GM19395 (cell line): ENCODE measurements around the gene ACSF3.
"Not testable (repeated sequence)": the region's sequence is repeated elsewhere in the genome, so short reads cannot be mapped to it uniquely, and the experiment has no call there.

ENCODE experiments used
- ATAC-seq: cut with Tn5 transposase; IDR thresholded peaks from one replicate; pipeline ENCODE4 v1.9.1; 2021; ENCODE audit warnings: mild to moderate bottlenecking, moderate library complexity; ENCODE audit not compliant: unreplicated experiment

ACSF3 gene

DNA sequence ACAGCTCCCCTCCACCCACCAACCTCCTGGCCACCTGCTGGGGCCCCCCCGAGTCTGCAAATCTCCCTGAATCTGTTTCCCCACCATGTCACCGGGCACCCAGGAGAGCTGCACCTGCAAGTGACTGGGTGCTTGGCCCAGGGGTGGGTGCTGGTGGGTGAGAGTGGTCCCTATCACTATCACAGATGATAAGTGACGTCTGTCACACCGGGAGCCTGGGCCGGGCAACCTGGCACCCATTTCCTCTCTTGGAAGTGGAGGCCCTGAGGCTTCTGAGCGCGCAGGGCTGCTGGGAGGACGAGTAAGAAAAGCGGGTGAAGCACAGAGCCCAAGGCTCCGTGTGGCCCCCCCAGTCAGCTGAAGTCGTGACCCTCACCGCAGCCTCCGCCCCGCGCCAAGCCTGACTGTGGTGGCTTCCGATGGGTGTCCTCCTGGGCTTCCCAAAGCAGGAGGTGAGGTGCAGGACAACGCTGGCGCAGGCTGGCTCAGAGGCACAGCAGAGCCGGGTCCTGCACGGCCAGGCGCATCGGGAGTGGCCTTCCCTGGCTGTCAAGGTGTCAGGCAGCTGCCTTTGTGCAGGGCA lies 21.0 kb upstream of the ACSF3 start:
- no peak for ATAC-seq

DNA sequence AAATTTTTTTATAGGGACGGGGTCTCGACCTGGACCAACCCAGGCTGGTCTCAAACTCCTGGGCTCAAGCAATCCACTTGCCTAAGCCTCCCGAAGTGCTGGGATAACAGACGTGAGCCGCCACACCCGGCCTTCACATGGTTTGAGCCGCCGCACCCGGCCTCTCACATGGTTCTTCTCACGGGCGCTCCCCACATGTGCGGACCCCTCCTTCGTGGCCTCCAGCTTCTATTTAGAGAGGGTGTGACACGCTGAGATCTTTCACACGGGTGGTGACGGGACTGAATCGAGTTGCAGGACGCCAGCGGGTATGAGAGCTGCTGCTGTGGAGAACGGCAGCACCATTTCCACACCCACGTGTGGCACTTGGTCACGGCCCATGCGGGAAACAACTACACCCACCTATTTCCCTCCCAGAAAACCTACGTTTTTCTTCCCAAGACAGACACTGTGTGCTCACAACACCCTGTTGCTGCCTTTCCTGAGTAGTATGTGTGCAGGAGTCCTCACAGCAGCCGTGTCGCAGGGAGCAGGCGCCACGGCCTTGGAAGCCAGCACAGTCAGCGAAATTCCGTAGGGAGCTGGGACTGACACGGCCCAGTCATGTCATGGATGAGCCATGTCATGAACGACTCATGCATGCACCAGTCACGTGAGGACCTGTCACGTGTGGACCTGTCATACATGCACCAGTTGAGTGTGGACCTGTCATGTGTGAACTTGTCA lies 20.1 kb upstream of the ACSF3 start:
- no peak for ATAC-seq

DNA sequence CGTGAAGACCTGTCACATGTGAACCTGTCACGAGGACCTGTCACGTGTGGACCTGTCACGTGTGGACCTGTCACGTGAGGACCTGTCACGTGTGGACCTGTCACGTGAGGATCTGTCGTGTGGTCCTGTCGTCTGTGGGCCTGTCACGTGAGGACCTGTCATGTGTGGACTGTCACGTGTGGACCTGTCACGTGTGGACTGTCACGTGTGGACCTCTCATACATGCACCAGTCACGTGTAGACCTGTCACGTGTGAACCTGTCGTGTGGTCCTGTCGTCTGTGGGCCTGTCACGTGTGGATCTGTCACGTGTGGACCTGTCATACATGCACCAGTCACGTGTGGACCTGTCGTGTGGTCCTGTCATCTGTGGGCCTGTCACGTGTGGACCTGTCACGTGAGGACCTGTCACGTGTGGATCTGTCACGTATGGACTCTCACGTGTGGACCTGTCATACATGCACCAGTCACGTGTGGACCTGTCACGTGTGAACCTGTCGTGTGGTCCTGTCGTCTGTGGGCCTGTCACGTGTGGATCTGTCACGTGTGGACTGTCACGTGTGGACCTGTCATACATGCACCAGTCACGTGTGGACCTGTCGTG lies 19.5 kb upstream of the ACSF3 start:
- ATAC-seq, result not testable (repeated sequence)

DNA sequence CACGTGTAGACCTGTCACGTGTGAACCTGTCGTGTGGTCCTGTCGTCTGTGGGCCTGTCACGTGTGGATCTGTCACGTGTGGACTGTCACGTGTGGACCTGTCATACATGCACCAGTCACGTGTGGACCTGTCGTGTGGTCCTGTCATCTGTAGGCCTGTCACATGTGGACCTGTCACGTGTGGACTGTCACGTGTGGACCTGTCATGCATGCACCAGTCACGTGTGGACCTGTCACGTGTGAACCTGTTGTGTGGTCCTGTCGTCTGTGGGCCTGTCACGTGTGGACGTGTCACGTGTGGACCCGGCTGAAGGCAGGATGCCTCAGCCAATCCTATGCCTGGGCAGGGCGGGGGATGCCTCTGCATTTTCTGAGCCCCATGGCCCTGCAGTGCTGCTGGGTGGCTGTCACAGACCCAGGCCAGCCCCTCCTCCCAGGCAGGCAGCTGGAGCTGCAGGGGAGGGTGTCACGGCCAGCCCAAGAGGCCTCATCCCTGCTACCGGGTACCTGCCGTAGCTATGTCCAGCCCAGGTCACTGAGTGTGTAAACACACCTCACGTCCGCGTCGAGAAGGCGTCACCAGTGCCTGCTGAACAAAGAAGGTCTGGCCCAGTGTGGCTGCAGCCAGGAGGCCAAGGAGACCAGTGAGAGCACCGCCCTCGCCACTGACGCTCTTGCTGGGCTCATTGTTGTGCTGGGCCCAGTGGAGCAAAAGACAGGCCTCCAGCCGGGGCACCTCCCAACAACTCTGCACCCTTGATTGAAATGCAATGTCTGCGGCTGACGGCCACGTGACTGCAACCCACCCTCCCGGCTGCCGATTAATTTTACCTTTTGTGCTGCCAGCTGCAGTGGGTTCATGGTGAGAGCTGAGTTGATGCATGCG lies 18.6 kb upstream of the ACSF3 start:
- no peak for ATAC-seq

DNA sequence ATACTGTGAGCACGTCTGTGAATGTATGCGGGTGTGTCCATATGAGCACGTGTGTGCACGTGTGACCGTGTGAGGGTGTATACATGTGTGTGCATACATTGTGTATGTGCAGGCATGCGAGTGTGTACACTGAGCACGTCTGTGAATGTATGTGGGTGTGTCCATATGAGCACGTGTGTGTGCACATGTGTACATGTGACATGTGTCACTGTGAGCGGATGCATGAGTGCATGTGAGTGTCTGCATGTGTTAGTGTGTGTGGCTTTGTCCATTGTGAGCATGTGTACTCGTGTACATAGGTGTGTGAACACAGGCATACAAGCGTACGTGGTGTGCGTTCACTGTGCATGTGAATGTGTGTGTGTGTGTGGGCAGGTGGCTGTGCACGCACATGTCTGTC lies 17.5 kb upstream of the ACSF3 start:
- ATAC-seq, result no peak

DNA sequence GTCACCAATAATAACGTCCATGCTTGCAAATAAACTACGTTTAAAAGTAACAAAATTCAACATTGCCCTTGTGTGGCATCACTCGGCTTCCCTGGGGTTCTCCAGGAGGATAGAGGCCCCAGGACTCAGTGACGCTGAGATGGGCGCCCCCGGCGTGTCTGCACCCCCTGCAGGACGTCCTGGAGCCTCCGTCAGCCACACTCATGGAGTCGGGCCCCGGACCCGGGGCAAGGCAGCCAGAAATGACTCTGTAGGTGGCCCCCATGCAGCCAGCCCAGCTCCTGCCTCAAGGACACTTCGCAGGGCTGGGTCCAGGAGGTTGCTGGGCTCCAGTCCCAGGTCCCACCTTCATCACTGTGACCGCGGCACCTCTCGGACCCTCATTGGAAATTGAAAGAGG lies 16.6 kb upstream of the ACSF3 start:
- no peak for ATAC-seq

DNA sequence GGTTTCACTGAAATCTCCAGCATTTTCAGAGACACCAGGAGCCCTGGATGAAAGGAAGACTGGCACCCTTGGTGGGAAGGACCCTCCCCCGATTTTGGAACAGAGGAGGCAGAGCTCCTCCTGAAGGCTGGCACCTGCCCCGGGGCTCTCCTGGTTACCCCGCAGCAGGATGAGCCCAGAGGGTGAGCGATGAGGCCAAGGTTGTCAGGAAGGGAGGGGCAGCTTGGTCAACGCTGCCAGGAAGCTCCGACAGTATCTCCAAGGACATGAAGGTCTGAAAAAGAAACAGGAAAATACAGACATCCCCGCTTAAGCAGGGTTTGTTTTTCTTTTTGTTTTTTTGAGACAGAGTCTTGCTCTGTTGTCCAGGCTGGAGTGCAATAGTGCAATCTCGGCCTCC lies 15.5 kb upstream of the ACSF3 start:
- ATAC-seq, result no peak

DNA sequence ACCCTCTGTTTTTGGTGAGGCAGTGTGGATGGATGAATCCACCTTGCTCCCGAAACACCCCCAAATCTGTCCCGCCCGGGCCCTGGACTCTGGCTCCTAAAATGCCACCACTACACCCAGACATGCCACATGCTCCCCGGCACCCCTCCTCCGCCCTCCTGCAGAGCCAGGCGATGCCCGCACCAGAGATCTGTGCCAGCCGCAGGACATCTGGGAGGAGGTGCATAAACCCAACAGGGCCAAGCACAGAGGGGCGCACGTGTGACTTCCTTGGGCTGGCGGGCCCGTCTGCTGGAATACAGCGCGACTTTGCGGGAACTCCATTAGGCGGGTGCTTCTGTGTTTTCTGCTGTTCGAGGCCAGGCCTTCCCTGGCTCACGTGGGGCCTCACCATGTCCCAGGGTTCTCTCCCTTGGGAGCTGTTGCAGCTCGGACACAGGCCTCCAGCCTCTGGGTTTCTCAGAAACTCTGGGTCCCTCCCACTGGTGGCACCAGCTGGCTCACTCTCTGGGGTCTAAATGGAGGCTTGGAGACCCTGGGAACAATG lies 14.1 kb upstream of the ACSF3 start:
- ATAC-seq, result no peak

DNA sequence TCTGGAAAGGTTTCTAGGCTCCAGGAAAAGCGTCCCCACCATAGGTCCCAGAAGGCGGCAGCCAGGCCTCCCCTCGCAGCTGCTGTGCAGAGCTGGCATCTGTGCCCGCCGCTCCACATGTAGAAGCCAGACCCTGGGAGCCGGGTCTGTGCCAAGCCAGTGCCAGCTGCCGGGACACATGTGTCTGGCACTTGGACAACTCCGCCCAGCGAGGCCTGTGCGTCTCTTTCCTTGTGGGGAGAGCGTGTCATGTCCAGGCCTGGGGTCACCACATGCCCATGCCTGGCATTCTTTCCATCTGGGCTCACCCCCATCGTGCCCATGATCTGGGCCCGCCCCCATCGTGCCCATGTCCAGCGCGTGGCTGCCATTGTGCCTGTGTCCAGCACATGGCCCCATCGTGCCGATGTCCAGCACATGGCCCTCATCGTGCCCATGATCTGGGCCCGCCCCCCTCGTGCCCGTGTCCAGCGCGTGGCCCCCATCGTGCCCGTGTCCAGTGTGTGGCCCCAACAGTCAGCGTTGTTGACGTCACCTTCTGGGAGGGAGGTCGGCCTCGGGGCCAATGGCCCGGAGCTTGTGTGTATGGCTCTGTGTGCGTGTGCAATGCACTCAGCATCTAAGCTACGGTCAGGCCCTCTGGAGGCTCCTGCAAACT lies 13.3 kb upstream of the ACSF3 start:
- no peak for ATAC-seq

DNA sequence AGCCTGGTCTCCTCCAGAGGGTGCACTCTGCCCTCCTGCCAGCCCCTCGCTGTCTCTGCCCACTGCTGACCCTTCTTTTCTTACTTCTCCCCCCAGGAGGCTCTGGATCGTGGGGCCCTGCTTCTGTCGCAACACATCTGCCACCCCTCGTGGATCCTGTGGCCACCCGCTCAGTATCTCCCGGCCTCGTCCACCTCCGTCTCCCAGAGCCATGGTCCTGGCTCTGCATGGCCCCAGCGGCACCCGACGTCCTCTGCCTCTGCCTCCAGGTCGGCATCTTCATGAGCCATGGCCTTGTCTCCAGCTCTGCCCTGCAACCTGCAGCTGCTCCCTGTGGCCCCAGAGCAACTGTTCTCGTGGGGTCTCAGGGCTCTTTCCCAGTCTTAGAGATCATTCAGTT lies 12.1 kb upstream of the ACSF3 start:
- ATAC-seq, result no peak

DNA sequence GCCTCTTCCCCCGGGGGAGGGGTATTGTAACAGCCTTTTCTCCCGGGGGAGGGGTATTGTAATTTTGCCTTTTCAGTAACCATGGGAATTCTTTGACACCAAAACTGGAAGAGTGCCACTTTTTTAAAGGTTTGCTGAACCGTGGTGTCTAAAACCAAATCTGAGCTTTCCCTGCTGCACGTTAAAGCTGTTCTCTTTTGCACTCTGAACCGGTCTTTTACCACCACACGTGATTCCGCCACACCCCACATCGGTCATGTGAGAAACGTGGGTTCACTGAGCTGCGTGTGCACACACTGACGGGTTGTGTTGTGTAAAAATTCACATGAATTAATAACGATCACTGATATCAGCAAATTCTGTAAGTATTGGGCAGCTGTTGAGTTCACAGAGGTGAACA lies 9.2 kb upstream of the ACSF3 start:
- ATAC-seq, result no peak

DNA sequence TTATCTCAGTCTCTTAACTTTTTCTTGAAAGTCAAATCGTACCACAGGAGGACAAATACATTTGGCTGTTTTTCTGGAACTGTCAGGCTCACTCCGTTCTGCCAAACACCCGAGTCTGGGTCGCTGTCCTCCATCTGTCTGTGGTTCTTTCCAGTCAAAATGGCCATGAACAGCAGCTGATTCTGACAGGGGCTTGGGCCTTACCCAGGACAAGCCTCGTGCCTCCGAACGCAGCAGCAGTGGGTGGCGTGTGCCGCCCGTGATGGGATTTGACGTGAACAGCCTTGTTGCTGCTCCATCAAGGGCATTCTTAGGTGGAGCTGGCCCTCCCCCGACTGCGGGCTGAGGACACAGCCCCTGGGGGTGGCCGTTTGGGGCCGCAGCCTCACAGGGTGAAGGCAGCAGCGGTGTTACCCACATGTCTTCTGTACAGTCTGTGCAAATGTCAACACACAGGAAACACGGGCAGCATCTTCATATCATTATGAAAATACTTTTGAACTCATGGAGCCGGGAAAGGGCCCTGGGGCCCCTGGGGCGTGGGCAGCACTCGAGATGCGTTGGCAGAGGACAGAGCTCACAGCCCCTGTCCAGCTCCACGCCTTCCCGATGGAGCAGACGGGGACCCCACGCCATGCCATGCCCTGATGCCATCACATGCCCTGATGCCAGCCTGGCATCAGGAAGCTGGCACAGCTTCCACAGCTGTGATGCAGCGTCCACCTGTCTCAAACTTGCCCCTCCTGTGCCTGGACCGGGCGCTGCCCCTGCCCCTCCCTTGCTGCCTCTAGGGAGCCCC lies 8.6 kb upstream of the ACSF3 start:
- no peak for ATAC-seq

DNA sequence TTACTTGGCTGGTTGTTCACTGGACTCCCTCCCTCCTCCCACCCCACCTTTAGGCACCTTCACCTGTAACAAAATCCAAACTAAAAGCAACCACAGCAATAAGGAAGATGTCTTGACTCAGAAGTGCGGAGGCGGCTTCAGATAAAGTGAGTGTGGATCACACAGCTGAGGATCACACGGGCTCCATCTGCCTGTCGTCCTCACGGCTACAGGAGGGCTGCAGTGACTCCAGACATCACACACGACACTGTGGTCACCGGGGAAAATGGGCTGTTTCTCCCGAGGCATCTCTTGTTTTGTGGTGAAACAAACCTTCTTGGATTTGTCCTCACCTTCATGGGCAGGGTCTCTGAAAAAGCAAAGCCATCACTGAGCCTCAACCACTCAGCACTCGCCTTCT lies 7.9 kb upstream of the ACSF3 start:
- no peak for ATAC-seq

DNA sequence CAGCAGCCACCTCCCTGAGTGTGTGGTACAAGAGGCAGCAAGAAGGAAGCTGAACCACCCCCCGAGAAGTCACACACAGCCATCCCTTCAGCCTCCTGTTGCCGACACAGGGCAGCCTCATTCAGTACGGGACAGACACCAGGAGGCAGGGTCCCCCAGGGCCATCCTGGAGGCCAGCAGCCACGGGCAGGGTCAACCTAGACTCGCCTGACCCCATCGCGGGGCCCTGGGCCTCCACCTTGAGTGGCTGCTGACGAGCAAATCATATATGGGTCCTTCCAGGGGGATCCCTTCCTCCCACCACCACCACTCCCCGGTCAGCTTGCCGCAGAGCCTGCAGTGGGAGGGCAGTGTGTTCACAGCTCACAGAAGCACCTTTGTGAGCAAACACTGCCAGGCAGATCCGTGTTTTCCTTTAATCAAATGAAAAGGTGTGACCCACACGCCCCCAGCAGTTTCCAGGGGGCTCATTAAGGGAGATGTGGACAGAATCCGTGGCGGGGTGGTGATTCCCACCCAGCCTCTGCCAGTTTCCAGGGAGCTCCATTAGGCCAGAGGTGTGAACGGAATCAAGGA lies 5.6 kb upstream of the ACSF3 start:
- no peak for ATAC-seq

DNA sequence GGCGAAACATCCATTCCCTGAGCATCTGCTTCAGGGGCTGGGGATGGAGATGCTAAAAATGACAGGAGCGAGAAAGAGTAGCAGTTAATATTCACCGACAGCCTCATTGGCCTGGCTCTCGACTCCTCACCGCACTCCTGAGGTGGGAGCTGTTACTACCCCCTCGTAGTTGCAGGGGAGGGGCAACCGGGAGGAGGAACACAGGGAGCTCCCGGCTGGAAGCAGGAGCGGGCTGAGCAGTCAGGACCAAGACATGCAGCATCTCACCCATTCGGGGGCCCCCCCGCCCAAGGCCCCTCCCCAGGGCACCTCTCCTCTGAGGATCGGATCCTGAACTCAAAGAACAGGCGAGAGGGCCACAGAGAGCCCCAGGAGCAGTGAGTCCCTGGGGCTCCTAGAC lies 4.5 kb upstream of the ACSF3 start:
- ATAC-seq, result no peak

DNA sequence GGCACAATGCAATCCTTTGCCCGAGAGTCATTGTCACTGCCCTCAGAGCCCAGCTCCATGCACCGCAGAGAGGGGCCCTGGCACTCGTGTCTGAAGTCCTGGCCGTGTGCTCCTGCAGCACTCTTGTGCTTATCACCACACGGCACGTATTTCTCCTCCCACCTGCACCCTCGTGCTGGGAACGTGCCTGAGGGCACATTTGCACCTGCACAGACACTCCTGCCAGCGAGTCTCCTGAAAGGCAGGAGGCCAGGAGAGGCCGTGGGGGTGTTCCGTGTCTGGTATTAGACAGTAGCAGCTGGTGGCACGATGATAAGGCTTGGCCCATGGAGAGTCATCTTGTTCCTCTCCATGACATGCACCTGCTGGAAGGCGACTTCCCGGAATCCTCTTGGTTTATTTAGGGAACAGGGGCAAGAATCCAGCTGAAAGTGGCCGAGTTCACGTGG lies 3.4 kb upstream of the ACSF3 start:
- ATAC-seq, result no peak

DNA sequence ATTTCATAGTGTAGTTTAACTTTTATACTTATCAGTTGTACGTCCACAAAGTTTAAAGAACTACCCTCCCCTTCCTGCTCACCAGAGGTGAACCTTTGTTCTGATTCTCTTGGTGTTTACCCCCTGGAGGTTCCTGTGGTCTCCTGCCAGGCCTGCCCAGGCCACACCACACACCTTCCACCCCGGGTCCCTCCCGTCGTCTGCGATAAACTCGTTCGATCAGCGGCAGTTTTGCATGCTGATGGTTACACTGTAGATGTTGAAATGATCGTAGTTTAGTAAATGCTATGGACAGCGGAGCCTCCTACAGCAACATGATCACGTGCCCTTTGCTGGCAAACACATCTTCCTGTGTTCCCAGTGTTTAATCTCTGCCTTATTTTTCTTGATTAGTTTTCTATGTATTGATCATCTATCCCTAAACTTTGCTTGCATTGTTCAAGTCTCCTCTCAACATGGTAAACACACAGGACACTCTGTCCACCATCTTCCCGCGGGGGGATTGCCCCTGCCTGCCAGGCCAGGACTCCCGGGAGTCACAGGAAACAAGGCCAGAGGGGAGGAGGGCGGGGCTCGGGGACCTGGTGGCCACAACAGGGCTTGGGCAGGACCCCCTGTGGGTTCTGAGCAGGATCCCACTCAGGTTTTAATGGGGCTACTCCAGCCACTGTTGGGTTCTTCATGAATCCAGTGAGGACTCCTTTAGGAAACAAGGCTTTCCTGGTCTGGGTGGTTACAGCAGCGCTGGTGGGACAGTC lies 2.8 kb upstream of the ACSF3 start:
- ATAC-seq, result no peak

DNA sequence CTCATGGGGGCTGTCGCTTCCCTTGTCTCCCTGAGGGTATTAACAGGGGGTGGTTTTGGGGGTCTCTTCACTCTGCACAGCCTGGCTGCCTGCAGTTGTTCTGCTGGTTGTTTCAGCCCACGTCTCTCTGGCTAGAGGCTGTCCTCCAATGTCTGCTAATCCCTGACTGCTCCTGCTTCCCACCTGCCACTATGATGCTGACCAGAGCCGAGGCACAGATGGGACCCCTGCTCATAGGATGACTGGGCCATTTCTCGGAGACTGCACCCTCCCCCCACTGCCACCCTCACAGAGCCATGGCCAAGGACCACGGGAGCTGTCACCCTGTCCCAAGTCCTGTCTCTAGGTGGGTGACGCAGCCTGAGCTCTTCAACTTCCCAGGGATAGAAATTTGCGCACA lies 1.6 kb upstream of the ACSF3 start:
- ATAC-seq, result no peak

DNA sequence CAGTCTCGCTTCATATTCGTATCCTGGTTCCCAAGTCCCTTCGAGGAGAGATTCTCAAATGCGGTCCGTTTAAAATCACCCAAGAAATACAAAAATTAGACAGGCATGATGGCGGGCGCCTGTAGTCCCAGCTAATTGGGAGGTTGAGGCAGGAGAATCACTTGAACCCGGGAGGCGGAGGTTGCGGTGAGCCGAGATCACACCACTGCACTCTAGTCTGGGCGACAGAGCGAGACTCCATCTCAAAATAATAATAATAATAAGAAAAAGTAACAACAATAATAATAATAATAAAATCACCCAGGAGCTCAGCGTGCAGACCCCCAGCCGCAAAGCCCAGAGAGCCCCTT lies 425 bp upstream of the ACSF3 start:
- ATAC-seq, result not testable (repeated sequence)
